Stimulated activated CD4-positive, alpha-beta T cell treated with anti-CD3 and anti-CD28 coated beads, TNF-alpha, amount 100 ng/mL, for 1 hour (primary cell): Measurements from ENCODE around the gene MAT1A.
"Not testable (repeated sequence)": the region's sequence is repeated elsewhere in the genome, so short reads cannot be mapped to it uniquely, and the experiment has no call there.

ENCODE experiments used
- DNase-seq, 3 donors: peaks; one replicate each; pipeline ENCODE4 v3.0.0-alpha.2; 2020; ENCODE audit warnings: low read depth in 3 of 3, low spot score in 1 of 3

Gene MAT1A

GRCh38 chr10:80289451-80290287 lies at the start of gene MAT1A:
TSS of gene MAT1A (minus strand) at chr10:80289658. CDS start at chr10:80289423, 235 bp downstream.
- DNase-seq: no peak

- no peak for DNase-seq
Observed at GRCh38 chr10:80333983-80334382, 44.5 kb upstream of the MAT1A start.

- DNase-seq: no peak
Observed at GRCh38 chr10:80324891-80325364, 35.5 kb upstream of the MAT1A start.

- DNase-seq: no peak
Observed at GRCh38 chr10:80324086-80324485, 34.6 kb upstream of the MAT1A start.

- no peak for DNase-seq
Observed at GRCh38 chr10:80323311-80323710, 33.9 kb upstream of the MAT1A start.

- DNase-seq: no peak
Observed at GRCh38 chr10:80322711-80323110, 33.3 kb upstream of the MAT1A start.

GRCh38 chr10:80322158-80322557 lies 32.7 kb upstream of the MAT1A start:
- DNase-seq: no peak

- DNase-seq: no peak
Observed at GRCh38 chr10:80321183-80321582, 31.7 kb upstream of the MAT1A start.

- DNase-seq: no peak
Observed at GRCh38 chr10:80320377-80320776, 30.9 kb upstream of the MAT1A start.

GRCh38 chr10:80319725-80320290 lies 30.4 kb upstream of the MAT1A start:
- DNase-seq: no peak

- no peak for DNase-seq
Observed at GRCh38 chr10:80319318-80319717, 29.9 kb upstream of the MAT1A start.

- DNase-seq: no peak
Observed at GRCh38 chr10:80318742-80319141, 29.3 kb upstream of the MAT1A start.

- DNase-seq: no peak
Observed at GRCh38 chr10:80315391-80315790, 25.9 kb upstream of the MAT1A start.

GRCh38 chr10:80313523-80313922 lies 24.1 kb upstream of the MAT1A start:
- no peak for DNase-seq

- DNase-seq: not testable (repeated sequence)
Observed at GRCh38 chr10:80305989-80306388, 16.5 kb upstream of the MAT1A start.

- no peak for DNase-seq
Observed at GRCh38 chr10:80296942-80297341, 7.5 kb upstream of the MAT1A start.

GRCh38 chr10:80292607-80293239 lies 3.3 kb upstream of the MAT1A start:
- no peak for DNase-seq

GRCh38 chr10:80290474-80291220 lies 1.2 kb upstream of the MAT1A start:
- no peak for DNase-seq

GRCh38 chr10:80288849-80289248 lies 609 bp downstream of the MAT1A start:
- DNase-seq: no peak

GRCh38 chr10:80284522-80284921 lies 4.9 kb downstream of the MAT1A start:
- DNase-seq: no peak

- DNase-seq: no peak
Observed at GRCh38 chr10:80283536-80284199, 5.8 kb downstream of the MAT1A start.
